SK-N-SH treated with all-trans-retinoic acid at 6 μM for 48 hours (cell line): ENCODE measurements around the gene ARRDC5.
"Not testable (repeated sequence)": the region's sequence is repeated elsewhere in the genome, so short reads cannot be mapped to it uniquely, and the experiment has no call there.

ENCODE experiments used
- ATAC-seq: fragments of 200-7000 bp; cut with Tn5 transposase; 3 replicates; pipeline ENCODE4 v1.9.1; 2020; ENCODE audit warnings: mild to moderate bottlenecking, moderate library complexity
- ARNTL ChIP-seq: fragments of 450-650 bp; formaldehyde crosslinking; IDR thresholded peaks from 2 replicates; pipeline ENCODE4 v1.5.0; 2020; ENCODE audit warnings: low read depth, mild to moderate bottlenecking, moderate library complexity, borderline replicate concordance
- BACH2 ChIP-seq: fragments of 250-450 bp; sonication (Bioruptor Pico); IDR thresholded peaks from 2 replicates; pipeline ENCODE4 v1.9.0; 2021; ENCODE audit warnings: mild to moderate bottlenecking, borderline replicate concordance
- CSDC2 ChIP-seq: fragments of 250-450 bp; sonication (Bioruptor Pico); IDR thresholded peaks from 2 replicates; pipeline ENCODE4 v1.5.0; 2020; ENCODE audit warnings: mild to moderate bottlenecking, moderate library complexity
- CSRNP3 ChIP-seq: fragments of 250-450 bp; sonication (Bioruptor Pico); IDR thresholded peaks from 2 replicates; pipeline ENCODE4 v1.5.1; 2021; ENCODE audit warnings: mild to moderate bottlenecking, moderate library complexity
- ESRRG ChIP-seq: fragments of 250-450 bp; sonication (Bioruptor Pico); IDR thresholded peaks from 2 replicates; pipeline ENCODE4 v1.6.1; 2021; ENCODE audit warnings: mild to moderate bottlenecking
- GLIS3 ChIP-seq: fragments of 250-450 bp; sonication (Bioruptor Pico); IDR thresholded peaks from 2 replicates; pipeline ENCODE4 v1.5.0; 2020; ENCODE audit warnings: mild to moderate bottlenecking, moderate library complexity
- ISL1 ChIP-seq: fragments of 250-450 bp; sonication (Bioruptor Pico); IDR thresholded peaks from 2 replicates; pipeline ENCODE4 v2.1.2; 2022; ENCODE audit warnings: mild to moderate bottlenecking, moderate library complexity
- OSR1 ChIP-seq: fragments of 250-450 bp; sonication (Bioruptor Pico); IDR thresholded peaks from 2 replicates; pipeline ENCODE4 v1.8.0; 2022; ENCODE audit warnings: moderate library complexity, mild to moderate bottlenecking, inconsistent platforms
- PPARA ChIP-seq: fragments of 250-450 bp; sonication (Bioruptor Pico); IDR thresholded peaks from 2 replicates; pipeline ENCODE4 v1.5.0; 2020; ENCODE audit warnings: mild to moderate bottlenecking, borderline replicate concordance
- RARB ChIP-seq: fragments of 250-450 bp; sonication (Bioruptor Pico); IDR thresholded peaks from 2 replicates; pipeline ENCODE4 v1.8.0; 2021; ENCODE audit warnings: mild to moderate bottlenecking, moderate library complexity
- SNAI2 ChIP-seq: fragments of 250-450 bp; sonication (Bioruptor Pico); IDR thresholded peaks from 2 replicates; pipeline ENCODE4 v1.5.0; 2020; ENCODE audit warnings: mild to moderate bottlenecking, moderate library complexity
- TCF4 ChIP-seq: fragments of 250-450 bp; sonication (Bioruptor Pico); IDR thresholded peaks from 2 replicates; pipeline ENCODE4 v1.8.0; 2021; ENCODE audit warnings: mild to moderate bottlenecking, moderate library complexity, borderline replicate concordance
- TOX ChIP-seq: fragments of 250-450 bp; sonication (Bioruptor Pico); IDR thresholded peaks from 2 replicates; pipeline ENCODE4 v1.8.0; 2021; ENCODE audit warnings: mild to moderate bottlenecking, moderate library complexity, borderline replicate concordance
- ZC3H10 ChIP-seq: fragments of 250-450 bp; sonication (Bioruptor Pico); IDR thresholded peaks from 2 replicates; pipeline ENCODE4 v1.5.1; 2021; ENCODE audit warnings: mild to moderate bottlenecking, moderate library complexity
- ZFP3 ChIP-seq: fragments of 250-450 bp; sonication (Bioruptor Pico); IDR thresholded peaks from 2 replicates; pipeline ENCODE4 v1.5.0; 2020; ENCODE audit warnings: mild to moderate bottlenecking, moderate library complexity
- ZFP30 ChIP-seq: fragments of 450-650 bp; formaldehyde crosslinking; IDR thresholded peaks from 2 replicates; pipeline ENCODE4 v1.5.0; 2022; ENCODE audit warnings: mild to moderate bottlenecking, moderate library complexity
- ZNF70 ChIP-seq: fragments of 450-650 bp; formaldehyde crosslinking; IDR thresholded peaks from 2 replicates; pipeline ENCODE4 v1.5.0; 2020; ENCODE audit warnings: mild to moderate bottlenecking, moderate library complexity
- ZNF8 ChIP-seq: fragments of 450-650 bp; formaldehyde crosslinking; IDR thresholded peaks from 2 replicates; pipeline ENCODE4 v1.5.0; 2020; ENCODE audit warnings: mild to moderate bottlenecking, moderate library complexity
- TF ChIP-seq, protein P1 (sequence below): fragments of 250-450 bp; sonication (Bioruptor Pico); IDR thresholded peaks from 2 replicates; pipeline ENCODE4 v1.5.0; 2020; ENCODE audit warnings: mild to moderate bottlenecking, moderate library complexity
- TF ChIP-seq, protein P2 (sequence below): fragments of 250-450 bp; sonication (Bioruptor Pico); IDR thresholded peaks from 2 replicates; pipeline ENCODE4 v1.5.1; 2020; ENCODE audit warnings: low read depth, mild to moderate bottlenecking, moderate library complexity
- TF ChIP-seq, protein P3 (sequence below): fragments of 250-450 bp; sonication (Bioruptor Pico); IDR thresholded peaks from 2 replicates; pipeline ENCODE4 v1.8.0; 2020; ENCODE audit warnings: mild to moderate bottlenecking, moderate library complexity, borderline replicate concordance
- TF ChIP-seq, protein P4 (sequence below): fragments of 250-450 bp; sonication (Bioruptor Pico); IDR thresholded peaks from 2 replicates; pipeline ENCODE4 v1.8.0; 2021; ENCODE audit warnings: low read depth, mild to moderate bottlenecking, moderate library complexity, borderline replicate concordance

The ARRDC5 gene

GRCh38 chr19:4902796-4903195 is at the start of gene ARRDC5:
Gene ARRDC5, minus strand, starts transcription at chr19:4902896. Its CDS starts 71 bp downstream, at chr19:4902825.
- TF ChIP-seq BACH2 (CRISPR knock-in tag), result no peak
- no peak for TF ChIP-seq PPARA (CRISPR knock-in tag)
- TF ChIP-seq RARB, result no peak
- TF ChIP-seq GLIS3, result no peak
- no peak for TF ChIP-seq ZNF70 (CRISPR knock-in tag)
- no peak for TF ChIP-seq TOX (CRISPR knock-in tag)
- TF ChIP-seq ARNTL, result no peak
- no peak for TF ChIP-seq ZC3H10 (CRISPR knock-in tag)
- TF ChIP-seq TCF4, result no peak
- TF ChIP-seq OSR1 (CRISPR knock-in tag), result no peak
- TF ChIP-seq, protein P1, sequence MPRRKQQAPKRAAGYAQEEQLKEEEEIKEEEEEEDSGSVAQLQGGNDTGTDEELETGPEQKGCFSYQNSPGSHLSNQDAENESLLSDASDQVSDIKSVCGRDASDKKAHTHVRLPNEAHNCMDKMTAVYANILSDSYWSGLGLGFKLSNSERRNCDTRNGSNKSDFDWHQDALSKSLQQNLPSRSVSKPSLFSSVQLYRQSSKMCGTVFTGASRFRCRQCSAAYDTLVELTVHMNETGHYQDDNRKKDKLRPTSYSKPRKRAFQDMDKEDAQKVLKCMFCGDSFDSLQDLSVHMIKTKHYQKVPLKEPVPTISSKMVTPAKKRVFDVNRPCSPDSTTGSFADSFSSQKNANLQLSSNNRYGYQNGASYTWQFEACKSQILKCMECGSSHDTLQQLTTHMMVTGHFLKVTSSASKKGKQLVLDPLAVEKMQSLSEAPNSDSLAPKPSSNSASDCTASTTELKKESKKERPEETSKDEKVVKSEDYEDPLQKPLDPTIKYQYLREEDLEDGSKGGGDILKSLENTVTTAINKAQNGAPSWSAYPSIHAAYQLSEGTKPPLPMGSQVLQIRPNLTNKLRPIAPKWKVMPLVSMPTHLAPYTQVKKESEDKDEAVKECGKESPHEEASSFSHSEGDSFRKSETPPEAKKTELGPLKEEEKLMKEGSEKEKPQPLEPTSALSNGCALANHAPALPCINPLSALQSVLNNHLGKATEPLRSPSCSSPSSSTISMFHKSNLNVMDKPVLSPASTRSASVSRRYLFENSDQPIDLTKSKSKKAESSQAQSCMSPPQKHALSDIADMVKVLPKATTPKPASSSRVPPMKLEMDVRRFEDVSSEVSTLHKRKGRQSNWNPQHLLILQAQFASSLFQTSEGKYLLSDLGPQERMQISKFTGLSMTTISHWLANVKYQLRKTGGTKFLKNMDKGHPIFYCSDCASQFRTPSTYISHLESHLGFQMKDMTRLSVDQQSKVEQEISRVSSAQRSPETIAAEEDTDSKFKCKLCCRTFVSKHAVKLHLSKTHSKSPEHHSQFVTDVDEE (CRISPR knock-in tag), result no peak
- TF ChIP-seq CSRNP3 (CRISPR knock-in tag), result no peak
- TF ChIP-seq, protein P2, sequence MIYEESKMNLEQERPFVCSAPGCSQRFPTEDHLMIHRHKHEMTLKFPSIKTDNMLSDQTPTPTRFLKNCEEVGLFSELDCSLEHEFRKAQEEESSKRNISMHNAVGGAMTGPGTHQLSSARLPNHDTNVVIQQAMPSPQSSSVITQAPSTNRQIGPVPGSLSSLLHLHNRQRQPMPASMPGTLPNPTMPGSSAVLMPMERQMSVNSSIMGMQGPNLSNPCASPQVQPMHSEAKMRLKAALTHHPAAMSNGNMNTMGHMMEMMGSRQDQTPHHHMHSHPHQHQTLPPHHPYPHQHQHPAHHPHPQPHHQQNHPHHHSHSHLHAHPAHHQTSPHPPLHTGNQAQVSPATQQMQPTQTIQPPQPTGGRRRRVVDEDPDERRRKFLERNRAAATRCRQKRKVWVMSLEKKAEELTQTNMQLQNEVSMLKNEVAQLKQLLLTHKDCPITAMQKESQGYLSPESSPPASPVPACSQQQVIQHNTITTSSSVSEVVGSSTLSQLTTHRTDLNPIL (CRISPR knock-in tag), result no peak
- no peak for TF ChIP-seq SNAI2 (CRISPR knock-in tag)
- TF ChIP-seq, protein P3, sequence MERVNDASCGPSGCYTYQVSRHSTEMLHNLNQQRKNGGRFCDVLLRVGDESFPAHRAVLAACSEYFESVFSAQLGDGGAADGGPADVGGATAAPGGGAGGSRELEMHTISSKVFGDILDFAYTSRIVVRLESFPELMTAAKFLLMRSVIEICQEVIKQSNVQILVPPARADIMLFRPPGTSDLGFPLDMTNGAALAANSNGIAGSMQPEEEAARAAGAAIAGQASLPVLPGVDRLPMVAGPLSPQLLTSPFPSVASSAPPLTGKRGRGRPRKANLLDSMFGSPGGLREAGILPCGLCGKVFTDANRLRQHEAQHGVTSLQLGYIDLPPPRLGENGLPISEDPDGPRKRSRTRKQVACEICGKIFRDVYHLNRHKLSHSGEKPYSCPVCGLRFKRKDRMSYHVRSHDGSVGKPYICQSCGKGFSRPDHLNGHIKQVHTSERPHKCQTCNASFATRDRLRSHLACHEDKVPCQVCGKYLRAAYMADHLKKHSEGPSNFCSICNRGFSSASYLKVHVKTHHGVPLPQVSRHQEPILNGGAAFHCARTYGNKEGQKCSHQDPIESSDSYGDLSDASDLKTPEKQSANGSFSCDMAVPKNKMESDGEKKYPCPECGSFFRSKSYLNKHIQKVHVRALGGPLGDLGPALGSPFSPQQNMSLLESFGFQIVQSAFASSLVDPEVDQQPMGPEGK, result no peak
- TF ChIP-seq ZNF8 (CRISPR knock-in tag), result no peak
- TF ChIP-seq ESRRG (CRISPR knock-in tag), result no peak
- TF ChIP-seq, all 23 proteins: peak for 0
- ATAC-seq, result no peak

GRCh38 chr19:4951656-4952055 is 49.0 kb upstream of the ARRDC5 start:
- no peak for TF ChIP-seq OSR1 (CRISPR knock-in tag)
- TF ChIP-seq, protein P4, sequence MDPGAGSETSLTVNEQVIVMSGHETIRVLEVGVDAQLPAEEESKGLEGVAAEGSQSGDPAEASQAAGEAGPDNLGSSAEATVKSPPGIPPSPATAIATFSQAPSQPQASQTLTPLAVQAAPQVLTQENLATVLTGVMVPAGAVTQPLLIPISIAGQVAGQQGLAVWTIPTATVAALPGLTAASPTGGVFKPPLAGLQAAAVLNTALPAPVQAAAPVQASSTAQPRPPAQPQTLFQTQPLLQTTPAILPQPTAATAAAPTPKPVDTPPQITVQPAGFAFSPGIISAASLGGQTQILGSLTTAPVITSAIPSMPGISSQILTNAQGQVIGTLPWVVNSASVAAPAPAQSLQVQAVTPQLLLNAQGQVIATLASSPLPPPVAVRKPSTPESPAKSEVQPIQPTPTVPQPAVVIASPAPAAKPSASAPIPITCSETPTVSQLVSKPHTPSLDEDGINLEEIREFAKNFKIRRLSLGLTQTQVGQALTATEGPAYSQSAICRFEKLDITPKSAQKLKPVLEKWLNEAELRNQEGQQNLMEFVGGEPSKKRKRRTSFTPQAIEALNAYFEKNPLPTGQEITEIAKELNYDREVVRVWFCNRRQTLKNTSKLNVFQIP, result no peak
- TF ChIP-seq RARB, result no peak
- TF ChIP-seq TCF4, result no peak
- no peak for TF ChIP-seq CSDC2 (CRISPR knock-in tag)
- no peak for TF ChIP-seq ISL1 (CRISPR knock-in tag)
- TF ChIP-seq ZFP3 (CRISPR knock-in tag), result no peak
- no peak for TF ChIP-seq ZFP30 (CRISPR knock-in tag)
- TF ChIP-seq, protein P2 (CRISPR knock-in tag), result no peak
- no peak for TF ChIP-seq PPARA (CRISPR knock-in tag)
- no peak for TF ChIP-seq ESRRG (CRISPR knock-in tag)
- TF ChIP-seq, all 23 proteins: peak for 0

GRCh38 chr19:4950650-4951049 is 48.0 kb upstream of the ARRDC5 start:
- ATAC-seq, result not testable (repeated sequence)

More at GRCh38 chr19:4951656-4952055, 49.0 kb upstream of the ARRDC5 start:
- ATAC-seq, result no peak

DNA sequence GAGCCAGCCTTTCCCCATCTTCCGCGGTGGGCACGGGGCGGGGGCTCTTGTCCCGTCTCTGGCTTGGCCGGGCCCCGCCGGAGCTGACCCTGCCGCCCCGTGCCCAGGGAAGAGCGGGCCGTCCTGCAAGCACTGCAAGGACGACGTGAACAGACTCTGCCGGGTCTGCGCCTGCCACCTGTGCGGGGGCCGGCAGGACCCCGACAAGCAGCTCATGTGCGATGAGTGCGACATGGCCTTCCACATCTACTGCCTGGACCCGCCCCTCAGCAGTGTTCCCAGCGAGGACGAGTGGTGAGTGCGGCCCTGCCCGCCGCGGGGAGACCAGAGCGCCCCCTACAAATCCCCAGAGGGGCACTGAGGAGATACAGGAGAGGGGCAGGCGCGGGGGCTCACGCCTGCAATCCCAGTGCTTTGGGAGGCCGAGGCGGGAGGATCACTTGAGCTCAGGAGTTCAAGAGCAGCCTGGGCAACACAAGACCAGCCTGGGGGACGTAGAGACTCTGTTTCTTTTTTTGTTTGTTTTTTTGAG is 39.0 kb upstream of the ARRDC5 start:
- ATAC-seq, result not testable (repeated sequence)
